IPS-NIHi11 (cell line): ENCODE measurements around the gene MYMK.

Experiments
- DNase-seq: peaks from one replicate; pipeline ENCODE4 v3.0.0; 2012; ENCODE audit warnings: mixed read lengths, low spot score

MYMK gene

DNA sequence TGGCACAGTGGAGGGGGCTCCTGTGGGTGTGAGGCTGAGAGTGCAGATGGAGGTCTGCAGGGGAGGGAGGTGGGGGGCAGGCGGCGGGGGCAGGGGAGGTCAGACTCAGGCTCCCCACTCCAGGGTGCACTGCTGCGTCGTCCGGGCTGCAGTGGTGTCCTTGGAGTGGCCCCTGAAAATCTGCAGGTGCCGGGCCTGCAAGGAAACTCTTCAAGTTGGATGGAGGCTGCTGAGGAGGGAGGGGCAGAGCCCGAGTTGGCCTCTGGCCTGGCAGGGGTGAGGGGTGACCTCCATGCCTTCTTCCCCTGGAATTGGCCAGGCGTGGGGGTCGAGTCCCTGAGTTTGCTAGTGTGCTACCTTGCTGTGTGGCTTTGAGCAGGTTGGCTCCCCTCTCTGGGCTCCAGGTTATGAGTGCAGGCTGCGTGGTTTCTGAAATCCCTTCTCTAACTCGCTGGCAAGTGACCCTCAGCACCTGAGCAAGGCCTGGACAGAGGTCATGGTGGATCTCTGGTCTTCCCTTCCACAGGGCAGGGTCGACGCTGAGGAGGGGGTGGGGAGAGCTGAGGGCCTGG, 10.6 kb upstream of the MYMK start:
- no peak for DNase-seq

DNA sequence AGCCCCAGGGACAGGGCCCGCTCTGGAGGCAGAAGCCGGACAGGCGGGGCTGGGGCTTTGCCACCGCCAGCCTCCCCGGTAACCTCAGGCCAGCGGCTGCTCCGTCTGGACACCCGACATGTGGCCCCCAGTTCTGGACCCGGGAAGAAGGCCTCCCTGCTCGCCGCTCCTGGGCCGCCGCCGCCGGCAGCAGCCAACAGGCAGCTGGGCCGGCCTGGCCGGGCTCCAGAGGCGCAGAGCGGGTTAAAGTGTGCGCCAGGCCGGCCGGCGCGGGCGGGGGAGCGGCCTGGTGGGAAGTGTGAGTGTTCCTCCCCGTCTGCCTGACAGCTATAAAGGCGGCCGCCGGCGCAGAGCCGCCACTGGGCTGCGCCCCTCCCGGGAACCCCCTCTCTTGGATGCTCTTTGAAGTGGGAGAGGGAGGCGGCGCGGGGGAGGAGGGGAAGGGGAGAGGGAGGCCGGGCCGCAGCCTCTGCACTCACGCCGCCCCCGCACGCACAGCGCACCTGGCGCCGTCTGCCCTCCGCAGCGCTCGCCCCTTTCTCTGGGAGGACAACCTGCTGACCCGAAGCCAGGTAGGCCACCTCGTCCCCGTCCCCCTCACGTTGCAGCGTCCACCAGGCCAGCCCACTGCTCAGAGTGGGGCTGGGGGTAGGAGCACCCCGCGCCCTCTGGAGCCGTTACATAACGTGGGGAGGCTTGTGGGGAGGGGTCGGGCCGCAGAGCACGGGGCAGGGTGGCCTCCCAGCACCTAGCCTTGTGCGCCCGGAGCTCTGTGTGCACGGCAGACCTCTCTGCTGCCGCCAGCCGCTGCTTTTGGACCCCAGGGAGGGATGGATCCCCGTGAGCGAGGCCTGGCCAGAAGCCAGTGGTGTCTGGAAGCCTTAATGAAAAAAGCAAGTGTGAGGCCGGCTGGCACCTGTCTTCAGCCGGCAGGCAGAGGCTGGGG, 9.9 kb upstream of the MYMK start, which contains the start of gene ADAMTSL2:
Gene ADAMTSL2, plus strand, starts transcription at position 359 of the 946 bp plus-strand sequence. CDS start 2,009 bp downstream, outside the sequence.
- DNase-seq, result peak; percentile 76

DNA sequence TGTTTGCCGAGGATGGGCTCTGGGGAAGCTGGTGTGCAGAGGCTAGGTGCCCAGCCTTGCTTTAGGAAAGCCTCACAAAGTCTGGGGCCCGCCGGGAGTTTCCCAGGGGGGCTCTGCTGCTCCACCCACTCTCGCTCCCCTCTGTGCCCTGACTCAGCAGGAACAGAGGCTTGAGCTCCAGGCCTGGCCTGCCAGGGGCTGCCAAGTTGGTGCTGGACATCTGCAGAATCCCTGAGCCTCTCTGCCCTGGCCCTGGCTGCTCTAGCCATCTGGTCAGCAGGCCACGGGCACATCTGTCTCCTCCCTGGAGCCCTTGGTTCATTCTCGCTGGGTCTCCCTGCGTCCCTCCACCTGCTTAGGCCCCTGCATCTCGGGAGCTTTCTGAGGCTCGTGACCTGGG, 9.1 kb upstream of the MYMK start:
- no peak for DNase-seq

GRCh38 chr9:133532937-133533668, 8.3 kb upstream of the MYMK start:
- peak; percentile 73 for DNase-seq

DNA sequence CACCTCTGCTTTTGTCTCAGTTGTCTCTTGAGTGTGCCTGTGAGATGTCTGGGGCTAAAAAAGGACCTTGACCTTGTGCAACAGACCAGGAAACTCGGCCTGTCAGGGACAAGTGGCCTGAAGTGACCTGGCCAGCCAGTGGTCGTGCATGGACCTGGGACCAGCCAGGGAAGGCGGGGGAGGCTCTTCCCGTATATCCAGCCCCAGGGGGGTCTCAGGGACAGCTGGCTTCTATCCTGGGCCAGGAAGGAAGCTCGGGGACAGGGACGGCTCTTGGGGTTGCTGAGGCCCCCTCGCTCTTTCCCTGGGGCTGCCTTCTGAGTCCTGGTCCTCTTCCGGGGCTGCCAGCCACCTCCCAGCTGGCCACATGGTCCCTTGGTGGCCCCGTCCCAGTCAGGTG, 6.5 kb upstream of the MYMK start:
- DNase-seq, result no peak

DNA sequence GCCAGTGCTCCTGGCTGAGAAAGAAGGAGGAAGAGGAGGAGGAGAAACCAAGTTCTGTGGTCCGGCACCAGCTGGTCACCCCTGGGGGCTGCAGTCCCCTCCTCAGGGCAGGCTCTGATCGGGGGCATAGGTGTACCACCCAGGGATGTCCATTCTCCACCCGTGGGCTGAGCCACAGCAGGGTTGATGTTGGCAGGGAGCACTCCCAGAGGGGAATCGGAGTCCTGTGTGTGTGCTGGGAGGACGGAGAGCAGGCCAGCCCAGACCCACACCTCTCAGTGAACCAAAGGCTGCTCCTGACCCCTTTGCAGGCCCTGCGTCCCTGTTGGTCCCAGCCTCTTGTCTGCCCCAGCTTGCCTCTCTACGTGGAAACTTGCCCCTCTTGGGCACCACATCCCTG, 5.1 kb upstream of the MYMK start:
- DNase-seq, result no peak

DNA sequence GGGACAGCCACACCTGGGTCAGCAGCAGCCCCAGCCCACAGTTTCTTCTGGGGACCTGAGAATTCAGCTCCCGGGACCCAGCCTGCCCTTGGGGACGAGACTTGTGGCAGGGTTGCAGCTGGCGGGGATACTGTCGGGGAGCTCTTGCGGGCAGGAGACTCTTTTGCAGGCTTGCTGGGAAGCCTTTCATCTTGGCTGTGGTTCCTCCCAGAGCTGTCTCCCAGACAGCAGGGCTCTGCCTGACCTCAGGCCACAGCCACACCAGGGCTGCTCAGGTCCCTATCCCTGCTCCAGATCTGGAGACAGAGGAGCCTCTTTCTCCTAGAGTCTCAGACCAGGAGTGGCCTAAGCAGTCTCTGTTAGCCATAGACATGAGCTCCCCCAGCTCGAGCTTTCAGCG, 4.7 kb upstream of the MYMK start:
- DNase-seq, result no peak

DNA sequence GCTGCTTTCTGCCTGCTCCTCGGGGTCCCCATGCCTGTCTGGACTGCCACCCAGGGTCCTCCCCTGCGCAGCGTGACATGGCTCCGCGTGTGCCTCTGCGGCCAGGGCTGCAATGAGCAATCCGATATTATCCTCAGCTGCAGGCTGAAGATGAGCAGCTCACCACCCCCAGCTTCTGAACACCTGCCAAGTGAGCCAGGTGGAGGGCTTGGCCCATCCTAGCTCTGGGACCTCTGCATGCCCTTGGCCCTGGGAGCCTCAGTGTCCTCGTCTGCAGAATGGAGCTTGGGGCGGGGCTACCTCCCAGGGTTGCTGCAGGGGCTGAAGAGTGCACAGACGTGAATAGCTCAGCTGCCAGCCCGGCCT, 4.1 kb upstream of the MYMK start:
- DNase-seq, result no peak

DNA sequence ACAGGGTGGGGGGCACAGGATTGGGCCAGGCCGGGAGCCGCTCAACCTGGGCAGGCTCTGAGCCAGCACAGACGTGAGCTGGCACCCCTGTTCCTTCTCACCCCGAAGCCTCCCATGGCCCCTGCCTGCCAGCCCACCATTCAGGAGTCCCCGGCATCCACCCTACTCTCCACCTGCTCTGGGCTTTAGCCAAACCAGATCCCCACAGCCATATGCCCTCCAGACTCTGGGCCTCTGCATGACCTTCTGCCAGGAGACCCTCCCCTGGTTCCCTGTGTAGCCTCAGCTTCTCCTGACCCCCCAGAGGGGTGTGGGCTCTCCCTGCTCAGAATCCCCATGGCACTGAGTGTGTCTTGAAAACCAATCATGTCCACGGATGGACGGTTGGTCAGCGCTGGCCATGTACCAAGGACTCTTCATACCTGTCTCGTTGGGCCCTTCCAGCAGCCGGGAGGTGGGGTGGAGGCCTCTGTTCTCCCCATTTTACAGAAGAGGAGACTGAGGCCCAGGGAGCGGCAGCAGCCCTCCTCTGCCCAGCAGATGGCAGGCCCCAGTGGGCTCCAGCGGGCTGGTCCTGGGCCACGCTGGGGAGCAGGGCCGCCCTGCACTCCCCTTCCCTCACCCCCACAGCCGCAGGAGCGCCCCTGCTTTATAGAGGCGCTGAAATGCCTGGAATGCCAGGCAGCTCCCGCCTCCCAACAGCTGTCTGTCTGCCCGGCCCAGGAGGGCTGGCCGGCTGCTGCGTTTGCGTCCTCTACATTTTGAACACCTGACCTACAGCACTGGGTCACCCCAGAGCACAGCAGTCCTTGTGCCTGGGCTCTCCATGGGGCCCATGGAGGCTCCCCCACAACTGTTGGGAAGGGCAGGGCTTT, 3.5 kb upstream of the MYMK start:
- no peak for DNase-seq

- no peak for DNase-seq
Observed at GRCh38 chr9:133527444-133527920, 2.7 kb upstream of the MYMK start.

- DNase-seq, result peak; percentile 47
Observed at GRCh38 chr9:133526721-133527321, 2.1 kb upstream of the MYMK start.

GRCh38 chr9:133525677-133526076, 918 bp upstream of the MYMK start:
- DNase-seq, result no peak

GRCh38 chr9:133524146-133524545, 613 bp downstream of the MYMK start:
- no peak for DNase-seq

GRCh38 chr9:133523106-133523505, 1.7 kb downstream of the MYMK start:
- no peak for DNase-seq

- no peak for DNase-seq
Observed at GRCh38 chr9:133522073-133522910, 2.5 kb downstream of the MYMK start.

GRCh38 chr9:133521122-133522072, 3.4 kb downstream of the MYMK start:
- DNase-seq, result no peak

GRCh38 chr9:133520121-133520835, 4.5 kb downstream of the MYMK start:
- DNase-seq, result no peak

DNA sequence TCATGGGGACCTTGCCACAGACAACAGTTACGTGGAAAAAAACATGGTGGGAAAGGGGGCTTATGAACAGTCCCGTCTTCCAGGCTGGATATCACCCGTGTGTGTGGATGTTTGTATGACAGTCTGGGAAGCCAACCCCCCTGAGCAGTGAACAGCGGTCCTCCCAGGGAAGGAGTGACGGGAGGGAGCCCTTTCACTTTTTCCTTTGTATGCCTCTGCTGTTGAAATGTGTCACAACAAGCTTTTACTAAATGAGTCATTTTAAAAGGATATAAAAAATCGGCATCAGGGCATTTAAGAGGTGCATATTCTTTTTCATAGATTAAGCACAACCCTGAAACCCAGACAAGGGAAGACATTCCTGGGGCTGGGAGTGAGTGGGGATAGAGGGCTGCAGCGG, 5.1 kb downstream of the MYMK start:
- no peak for DNase-seq
